Osteocyte (in vitro differentiated cells): ENCODE data around the gene ZNF275. TPM values are rescaled to one million over a fixed set of nuclear protein-coding genes. Genes with fewer than 3 reads are reported as not detected.
"Not testable (repeated sequence)": the region's sequence is repeated elsewhere in the genome, so short reads cannot be mapped to it uniquely, and the experiment has no call there.

ENCODE experiments used
- DNase-seq: peaks from one replicate; pipeline ENCODE4 v3.0.0; 2021; ENCODE audit warnings: mixed read lengths; ENCODE audit not compliant: unreplicated experiment; ENCODE audit errors: extremely low spot score
- H3K27ac Mint-ChIP-seq: one replicate; pipeline ENCODE4 v1.8.0; 2021; ENCODE audit warnings: mild to moderate bottlenecking, mixed read lengths; ENCODE audit not compliant: unreplicated experiment
- H3K27me3 Mint-ChIP-seq: one replicate; pipeline ENCODE4 v1.8.0; 2021; ENCODE audit warnings: mixed read lengths; ENCODE audit not compliant: unreplicated experiment
- H3K36me3 Mint-ChIP-seq: one replicate; pipeline ENCODE4 v1.8.0; 2021; ENCODE audit warnings: mixed read lengths; ENCODE audit not compliant: unreplicated experiment
- H3K4me1 Mint-ChIP-seq: one replicate; pipeline ENCODE4 v1.8.0; 2021; ENCODE audit warnings: mixed read lengths; ENCODE audit not compliant: unreplicated experiment
- H3K4me3 Mint-ChIP-seq: one replicate; pipeline ENCODE4 v1.8.0; 2021; ENCODE audit warnings: mild to moderate bottlenecking, moderate library complexity, mixed read lengths; ENCODE audit not compliant: unreplicated experiment
- H3K9me3 Mint-ChIP-seq: one replicate; pipeline ENCODE4 v1.8.0; 2021; ENCODE audit warnings: mixed read lengths; ENCODE audit not compliant: unreplicated experiment
- total RNA-seq: library from RNA; stranded (reverse); gene quantifications from 2 replicates; pipeline ENCODE4 v1.2.1, GENCODE V29; 2021
- TF ChIP-seq, protein P1 (sequence below): fragments of 200-600 bp; sonication (generic); IDR thresholded peaks from 2 replicates; pipeline ENCODE4 v1.5.0; 2021; ENCODE audit warnings: antibody characterized with exemption, mild to moderate bottlenecking, moderate library complexity

ZNF275 gene
- total RNA-seq, 1 donor from 2014 or later = 14.6 TPM

- Mint-ChIP-seq H3K36me3 (no peaks in the 10 kb centered on the region), H3K9me3 (no peaks in the 10 kb centered on the region), H3K27ac (no peak overlapping the region), H3K4me1 (no peaks in the 10 kb centered on the region), H3K27me3 (peaks cover 3% of the 10 kb centered on the region), H3K4me3 (no peak overlapping the region)
- DNase-seq = peak; percentile 79
- TF ChIP-seq, protein P1, sequence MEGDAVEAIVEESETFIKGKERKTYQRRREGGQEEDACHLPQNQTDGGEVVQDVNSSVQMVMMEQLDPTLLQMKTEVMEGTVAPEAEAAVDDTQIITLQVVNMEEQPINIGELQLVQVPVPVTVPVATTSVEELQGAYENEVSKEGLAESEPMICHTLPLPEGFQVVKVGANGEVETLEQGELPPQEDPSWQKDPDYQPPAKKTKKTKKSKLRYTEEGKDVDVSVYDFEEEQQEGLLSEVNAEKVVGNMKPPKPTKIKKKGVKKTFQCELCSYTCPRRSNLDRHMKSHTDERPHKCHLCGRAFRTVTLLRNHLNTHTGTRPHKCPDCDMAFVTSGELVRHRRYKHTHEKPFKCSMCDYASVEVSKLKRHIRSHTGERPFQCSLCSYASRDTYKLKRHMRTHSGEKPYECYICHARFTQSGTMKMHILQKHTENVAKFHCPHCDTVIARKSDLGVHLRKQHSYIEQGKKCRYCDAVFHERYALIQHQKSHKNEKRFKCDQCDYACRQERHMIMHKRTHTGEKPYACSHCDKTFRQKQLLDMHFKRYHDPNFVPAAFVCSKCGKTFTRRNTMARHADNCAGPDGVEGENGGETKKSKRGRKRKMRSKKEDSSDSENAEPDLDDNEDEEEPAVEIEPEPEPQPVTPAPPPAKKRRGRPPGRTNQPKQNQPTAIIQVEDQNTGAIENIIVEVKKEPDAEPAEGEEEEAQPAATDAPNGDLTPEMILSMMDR = no peak
Measured at GRCh38 chrX:153387987-153388721, 54.2 kb downstream of the ZNF275 start.

DNA sequence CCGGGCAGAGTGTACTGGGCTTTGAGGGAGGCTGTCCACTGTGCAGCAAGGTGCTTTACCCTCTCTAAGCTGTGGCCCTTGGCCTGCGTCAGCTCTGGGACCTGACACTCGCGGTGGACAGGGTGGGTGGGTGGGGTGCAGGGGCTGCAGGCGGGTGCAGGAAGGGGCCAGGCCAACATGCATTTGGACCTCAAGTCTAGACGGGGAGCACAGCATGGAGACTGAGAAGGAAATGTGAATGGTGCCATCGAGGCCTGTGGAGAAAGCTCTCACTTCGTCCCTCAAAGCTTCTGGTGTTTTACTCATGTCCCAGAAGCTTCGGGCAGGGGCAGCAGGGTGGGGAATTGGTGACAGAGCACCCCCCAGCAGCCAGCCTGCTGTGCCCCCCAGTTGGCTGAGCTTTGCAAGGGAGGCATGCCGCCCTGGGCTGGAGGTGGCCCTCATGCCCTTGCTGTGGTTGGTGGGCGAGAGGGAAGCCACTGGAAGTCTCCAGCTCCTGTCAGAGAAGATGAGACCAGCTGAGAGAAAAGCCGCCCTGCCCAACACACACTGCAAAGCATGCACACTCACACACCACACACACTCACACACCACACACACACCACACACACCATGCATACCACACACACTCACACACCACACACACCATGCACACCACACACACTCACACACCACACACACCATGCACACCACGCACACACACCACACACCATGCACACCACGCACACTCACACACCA is 54.9 kb downstream of the ZNF275 start:
- Mint-ChIP-seq H3K9me3 (no peaks in the 10 kb centered on the region), H3K27me3 (peaks cover 3% of the 10 kb centered on the region), H3K4me3 (no peak overlapping the region), H3K27ac (no peak overlapping the region), H3K4me1 (no peaks in the 10 kb centered on the region), H3K36me3 (no peaks in the 10 kb centered on the region)
- TF ChIP-seq, protein P1 = no peak
- peak; percentile 76 for DNase-seq

- H3K27me3 Mint-ChIP-seq, DNase-seq, H3K4me3 Mint-ChIP-seq, H3K4me1 Mint-ChIP-seq, H3K9me3 Mint-ChIP-seq, H3K36me3 Mint-ChIP-seq, H3K27ac Mint-ChIP-seq: not testable (repeated sequence)
Measured at GRCh38 chrX:153389460-153389768, 55.5 kb downstream of the ZNF275 start.

DNA sequence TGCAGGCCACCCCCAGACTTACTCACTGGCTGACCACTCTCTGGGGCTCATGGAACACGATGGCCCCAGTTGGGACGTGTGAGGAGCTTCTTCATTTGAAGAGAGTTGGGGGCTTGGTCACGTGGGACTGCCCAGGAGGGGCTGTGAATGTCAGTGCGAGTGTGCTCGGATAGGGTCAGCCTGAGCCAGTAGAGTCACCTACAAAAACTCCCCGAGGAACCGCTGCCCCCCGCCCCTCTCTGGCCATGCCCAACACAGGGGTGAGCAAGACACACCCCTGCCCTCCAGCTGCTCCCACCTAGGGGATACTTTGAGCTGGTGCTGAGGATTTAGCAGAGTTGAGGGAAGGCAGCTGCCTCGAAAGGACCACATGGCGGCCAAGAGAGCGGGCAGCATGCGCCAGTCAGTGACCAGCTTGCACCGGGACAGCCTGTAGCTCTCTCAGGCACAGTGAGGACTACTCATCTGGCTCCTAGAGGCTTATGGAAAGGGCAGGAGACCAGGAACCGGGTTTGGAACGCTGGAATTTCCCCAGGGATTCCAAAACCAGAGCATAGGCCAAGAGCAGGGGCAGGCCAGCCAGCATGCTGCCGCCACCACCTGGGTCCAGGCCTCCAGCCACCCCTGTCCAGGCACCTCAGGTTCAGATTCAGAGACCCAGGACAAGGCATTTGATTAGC is 58.8 kb downstream of the ZNF275 start:
- DNase-seq = no peak
- Mint-ChIP-seq H3K36me3 (no peaks in the 10 kb centered on the region), H3K4me3 (no peak overlapping the region), H3K4me1 (no peaks in the 10 kb centered on the region), H3K27ac (no peak overlapping the region), H3K9me3 (peaks cover 7% of the 10 kb centered on the region), H3K27me3 (peaks cover 7% of the 10 kb centered on the region)
- TF ChIP-seq, protein P1 = no peak

DNA sequence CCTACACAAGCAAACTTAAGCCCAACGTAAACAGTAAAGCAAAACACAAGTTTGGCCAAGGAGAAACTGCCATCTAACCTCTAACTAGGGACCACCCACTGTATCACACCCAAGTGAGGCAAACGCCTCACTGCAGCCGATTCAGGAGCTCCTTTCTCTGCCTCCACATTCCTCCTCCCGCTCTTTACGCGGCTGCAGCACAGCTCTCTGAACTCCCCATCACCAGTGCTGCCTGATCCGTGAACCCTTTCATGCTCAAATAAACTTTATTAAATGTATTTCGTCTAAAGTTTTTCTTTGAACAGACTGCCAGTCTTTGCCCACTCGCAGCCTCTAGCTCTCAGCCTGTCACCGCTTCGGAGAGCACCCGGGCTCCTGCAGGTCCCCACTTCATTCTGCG is 60.7 kb downstream of the ZNF275 start:
- TF ChIP-seq, protein P1 = no peak
- no peak for DNase-seq
- no peak overlapping the region for H3K27ac Mint-ChIP-seq
- peaks cover 7% of the 10 kb centered on the region for H3K9me3 Mint-ChIP-seq
- peaks cover 7% of the 10 kb centered on the region for H3K27me3 Mint-ChIP-seq
- no peaks in the 10 kb centered on the region for H3K4me1 Mint-ChIP-seq
- H3K4me3 Mint-ChIP-seq = no peak overlapping the region
- no peaks in the 10 kb centered on the region for H3K36me3 Mint-ChIP-seq
